Suprapubic skin (tissue), 3 donors: ENCODE measurements around the gene DCTPP1.

ENCODE experiments used
- EP300 ChIP-seq: sonication (generic); formaldehyde crosslinking; IDR thresholded peaks from one replicate; pipeline ENCODE4 v1.6.1; 2017; ENCODE audit warnings: antibody characterized with exemption
- POLR2A ChIP-seq, 2 donors: fragments of 450-650 bp; IDR thresholded peaks; one replicate each; pipeline ENCODE4 v1.6.1; 2017; ENCODE audit warnings: antibody characterized with exemption in 2 of 2, mild to moderate bottlenecking in 2 of 2, moderate library complexity in 2 of 2
- TF ChIP-seq, protein P1 (sequence below), 2 donors: fragments of 200-600 bp in 1 of 2; fragments of 450-650 bp in 1 of 2; sonication (generic) in 1 of 2; IDR thresholded peaks; one replicate each; pipeline ENCODE4 v1.5.1; 2016 to 2019; ENCODE audit warnings: antibody characterized with exemption in 2 of 2, mild to moderate bottlenecking in 1 of 2, moderate library complexity in 1 of 2

DNA sequence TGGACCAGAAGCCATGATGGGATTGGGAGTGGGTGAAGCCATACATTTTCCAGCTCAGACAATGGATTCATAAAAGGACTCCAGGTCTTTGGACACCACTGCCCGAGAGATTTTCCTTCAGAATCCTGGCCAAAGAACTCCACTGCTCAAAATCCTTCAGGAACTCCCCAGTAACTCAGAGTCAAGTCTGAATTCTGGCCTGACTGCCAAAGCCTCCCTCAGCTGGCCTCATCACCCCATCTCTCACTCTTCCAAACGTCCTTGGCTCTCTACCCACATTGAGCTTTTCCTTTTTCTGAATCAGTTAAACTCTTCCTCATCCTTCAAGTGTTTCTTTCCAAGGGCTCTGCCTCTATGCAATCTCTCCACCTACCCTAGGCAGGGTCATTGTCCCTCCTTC lies 46.3 kb downstream of the DCTPP1 start:
- TF ChIP-seq, protein P1, sequence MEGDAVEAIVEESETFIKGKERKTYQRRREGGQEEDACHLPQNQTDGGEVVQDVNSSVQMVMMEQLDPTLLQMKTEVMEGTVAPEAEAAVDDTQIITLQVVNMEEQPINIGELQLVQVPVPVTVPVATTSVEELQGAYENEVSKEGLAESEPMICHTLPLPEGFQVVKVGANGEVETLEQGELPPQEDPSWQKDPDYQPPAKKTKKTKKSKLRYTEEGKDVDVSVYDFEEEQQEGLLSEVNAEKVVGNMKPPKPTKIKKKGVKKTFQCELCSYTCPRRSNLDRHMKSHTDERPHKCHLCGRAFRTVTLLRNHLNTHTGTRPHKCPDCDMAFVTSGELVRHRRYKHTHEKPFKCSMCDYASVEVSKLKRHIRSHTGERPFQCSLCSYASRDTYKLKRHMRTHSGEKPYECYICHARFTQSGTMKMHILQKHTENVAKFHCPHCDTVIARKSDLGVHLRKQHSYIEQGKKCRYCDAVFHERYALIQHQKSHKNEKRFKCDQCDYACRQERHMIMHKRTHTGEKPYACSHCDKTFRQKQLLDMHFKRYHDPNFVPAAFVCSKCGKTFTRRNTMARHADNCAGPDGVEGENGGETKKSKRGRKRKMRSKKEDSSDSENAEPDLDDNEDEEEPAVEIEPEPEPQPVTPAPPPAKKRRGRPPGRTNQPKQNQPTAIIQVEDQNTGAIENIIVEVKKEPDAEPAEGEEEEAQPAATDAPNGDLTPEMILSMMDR (IDR thresholded peaks at IDR 0.05), result no peak
- no peak for TF ChIP-seq POLR2A (IDR thresholded peaks at IDR 0.05)
- no peak for TF ChIP-seq EP300
